UCSD-AML1 (cell line): ENCODE results near the gene CLEC4C.
"Not testable (repeated sequence)": the region's sequence is repeated elsewhere in the genome, so short reads cannot be mapped to it uniquely, and the experiment has no call there.

Experiments used
- DNase-seq: peaks from one replicate; lab custom pipeline; 2025; ENCODE audit not compliant: unreplicated experiment; lab: John Stamatoyannopoulos, UW

Gene CLEC4C

GRCh38 chr12:7747246-7747645 lies at the start of gene CLEC4C:
CLEC4C (minus strand) TSS chr12:7747375; CDS start chr12:7747348, 27 bp downstream.
- no peak for DNase-seq

GRCh38 chr12:7793211-7793610 lies 46.0 kb upstream of the CLEC4C start:
- no peak for DNase-seq

- DNase-seq = not testable (repeated sequence)
Measured at GRCh38 chr12:7788884-7789528, 41.8 kb upstream of the CLEC4C start, which contains the start of gene NANOG. NANOG (plus strand) TSS chr12:7789402; CDS start chr12:7789615, 213 bp downstream.

GRCh38 chr12:7788294-7788660 lies 41.1 kb upstream of the CLEC4C start:
- DNase-seq = no peak

- no peak for DNase-seq
Measured at GRCh38 chr12:7787574-7788293, 40.6 kb upstream of the CLEC4C start.

GRCh38 chr12:7784701-7785100 lies 37.5 kb upstream of the CLEC4C start:
- DNase-seq = no peak

- not testable (repeated sequence) for DNase-seq
Measured at GRCh38 chr12:7783433-7783832, 36.3 kb upstream of the CLEC4C start.

GRCh38 chr12:7782055-7782454 lies 34.9 kb upstream of the CLEC4C start:
- no peak for DNase-seq

- DNase-seq = no peak
Measured at GRCh38 chr12:7781274-7781673, 34.1 kb upstream of the CLEC4C start.

- DNase-seq = no peak
Measured at GRCh38 chr12:7769999-7770398, 22.8 kb upstream of the CLEC4C start.

- DNase-seq = no peak
Measured at GRCh38 chr12:7758766-7759140, 11.6 kb upstream of the CLEC4C start.

- DNase-seq = no peak
Measured at GRCh38 chr12:7756993-7757392, 9.8 kb upstream of the CLEC4C start.

GRCh38 chr12:7755668-7756067 lies 8.5 kb upstream of the CLEC4C start:
- not testable (repeated sequence) for DNase-seq

- DNase-seq = not testable (repeated sequence)
Measured at GRCh38 chr12:7751941-7752922, 5.1 kb upstream of the CLEC4C start.

- no peak for DNase-seq
Measured at GRCh38 chr12:7751394-7751793, 4.2 kb upstream of the CLEC4C start.

GRCh38 chr12:7750350-7750749 lies 3.2 kb upstream of the CLEC4C start:
- DNase-seq = no peak

- DNase-seq = no peak
Measured at GRCh38 chr12:7749442-7749841, 2.3 kb upstream of the CLEC4C start.

- no peak for DNase-seq
Measured at GRCh38 chr12:7748852-7749251, 1.7 kb upstream of the CLEC4C start.

GRCh38 chr12:7732993-7733392 lies 14.2 kb downstream of the CLEC4C start:
- DNase-seq = no peak

- DNase-seq = no peak
Measured at GRCh38 chr12:7731486-7731885, 15.7 kb downstream of the CLEC4C start.

- not testable (repeated sequence) for DNase-seq
Measured at GRCh38 chr12:7730984-7731383, 16.2 kb downstream of the CLEC4C start.
